Liver (tissue), 9 donors: ENCODE measurements around the gene KCNQ1. TPM values are rescaled to one million over a fixed set of nuclear protein-coding genes. Genes with fewer than 3 reads are reported as not detected.

Experiments
- DNase-seq: peaks from one replicate; pipeline ENCODE4 v3.0.0-alpha.2; 2017; ENCODE audit warnings: low spot score
- H3K27ac ChIP-seq, 2 donors: one replicate each; pipeline ENCODE4 v1.7.0; 2013; ENCODE audit warnings: inconsistent platforms in 2 of 2, low read length in 2 of 2, control low read depth in 1 of 2, low read depth in 1 of 2, mild to moderate bottlenecking in 1 of 2
- H3K27me3 ChIP-seq, 4 donors: one replicate each; pipeline versions ENCODE4 v1.6.1 to v1.7.0; 2013; ENCODE audit warnings: low read length in 3 of 4, inconsistent platforms in 1 of 4, mild to moderate bottlenecking in 1 of 4, moderate library complexity in 1 of 4; ENCODE audit not compliant: control insufficient read depth in 4 of 4, insufficient read depth in 4 of 4
- H3K36me3 ChIP-seq, 4 donors: one replicate each; pipeline versions ENCODE4 v1.6.1 to v1.7.0; 2013; ENCODE audit warnings: low read length in 3 of 4, mild to moderate bottlenecking in 3 of 4, low read depth in 1 of 4, moderate library complexity in 1 of 4; ENCODE audit not compliant: control insufficient read depth in 4 of 4, insufficient read depth in 3 of 4
- H3K4me1 ChIP-seq, 4 donors: one replicate each; pipeline versions ENCODE4 v1.6.1 to v1.7.0; 2013; ENCODE audit warnings: low read length in 3 of 4, mild to moderate bottlenecking in 3 of 4, moderate library complexity in 1 of 4; ENCODE audit not compliant: control insufficient read depth in 4 of 4, insufficient read depth in 4 of 4
- H3K4me3 ChIP-seq, 3 donors: one replicate each; pipeline versions ENCODE4 v1.6.1 to v1.7.0; 2013; ENCODE audit warnings: low read length in 3 of 3, control low read depth in 1 of 3, low read depth in 1 of 3, mild to moderate bottlenecking in 1 of 3
- H3K9ac ChIP-seq, 2 donors: one replicate each; pipeline ENCODE4 v1.7.0; 2013; ENCODE audit warnings: low read length in 2 of 2, mild to moderate bottlenecking in 2 of 2, moderate library complexity in 2 of 2, control low read depth in 1 of 2, low read depth in 1 of 2
- H3K9me3 ChIP-seq, 4 donors: one replicate each; pipeline versions ENCODE4 v1.6.1 to v1.7.0; 2013; ENCODE audit warnings: low read length in 3 of 4; ENCODE audit not compliant: control insufficient read depth in 4 of 4
- FOXA1 ChIP-seq: IDR thresholded peaks from 2 replicates; pipeline ENCODE4 v1.6.1; 2016; ENCODE audit warnings: antibody characterized with exemption
- HNF4A ChIP-seq, 2 donors: conservative IDR thresholded peaks; 2 replicates each; pipeline ENCODE4 v1.6.1; 2016; ENCODE audit warnings: antibody characterized with exemption in 2 of 2, mild to moderate bottlenecking in 2 of 2
- MAX ChIP-seq: IDR thresholded peaks from 2 replicates; pipeline ENCODE4 v1.6.1; 2016; ENCODE audit warnings: antibody characterized with exemption
- NR2F2 ChIP-seq: IDR thresholded peaks from 2 replicates; pipeline ENCODE4 v1.6.1; 2016; ENCODE audit warnings: antibody characterized with exemption
- RAD21 ChIP-seq, 2 donors: IDR thresholded peaks; 2 replicates each; pipeline ENCODE4 v1.6.1; 2016; ENCODE audit warnings: antibody characterized with exemption in 2 of 2, mild to moderate bottlenecking in 2 of 2
- TAF1 ChIP-seq: conservative IDR thresholded peaks from 2 replicates; pipeline ENCODE4 v1.6.1; 2016; ENCODE audit warnings: antibody characterized with exemption, mild to moderate bottlenecking
- ZBTB33 ChIP-seq: IDR thresholded peaks from 2 replicates; pipeline ENCODE4 v1.6.1; 2016; ENCODE audit warnings: antibody characterized with exemption
- WGBS: extraction: QIAGEN DNeasy Blood & Tissue Kit; methylation state at CpG from one replicate; pipeline ENCODE4 v1.1.7; 2013; 5-methylcytosine and 5-hydroxymethylcytosine counted together
- polyA plus RNA-seq, 2 donors: library from polyadenylated mRNA; stranded (reverse) in 1 of 2; unstranded in 1 of 2; fragments of 200-250 nt in 1 of 2; fragments of >200 nt in 1 of 2; fragmentation: Nextera tagmentation in 1 of 2; extraction: Ambion mirVana in 1 of 2; gene quantifications; one replicate each; pipeline versions ENCODE4 v1.2.1 to v1.2.3, GENCODE V29; 2013 to 2015
- total RNA-seq, 2 donors: library from RNA; depleted of rRNA; stranded (reverse); fragments of >200 nt; gene quantifications; one replicate each; pipeline ENCODE4 v1.2.3, GENCODE V29; 2014
- TF ChIP-seq, protein P1 (sequence below): IDR thresholded peaks from 2 replicates; pipeline ENCODE4 v1.6.1; 2016; ENCODE audit warnings: antibody characterized with exemption, mild to moderate bottlenecking
- donor health status: healthy.
- donor health status: healthy.
- donor health status: healthy.
- donor health status: healthy.
- donor health status: healthy.

The KCNQ1 gene
- total and polyA plus RNA-seq, 4 donors, result 0.31 to 2.2 (median 1.5) TPM

GRCh38 chr11:2734181-2735052, 289.6 kb downstream of the KCNQ1 start:
- no peaks in the 10 kb centered on the region for H3K4me1 ChIP-seq
- H3K27me3 ChIP-seq, result no peaks in the 10 kb centered on the region
- no peaks in the 10 kb centered on the region for H3K36me3 ChIP-seq
- H3K27ac ChIP-seq, result no peak overlapping the region
- 94% methylated on average over 32 of the region's 32 CpGs for WGBS
- H3K9me3 ChIP-seq, result no peaks in the 10 kb centered on the region
- no peak for TF ChIP-seq TAF1
- no peak for TF ChIP-seq MAX
- no peak for TF ChIP-seq NR2F2
- TF ChIP-seq RAD21 (IDR thresholded peaks at IDR 0.05), result no peak
- no peak for TF ChIP-seq ZBTB33
- H3K4me3 ChIP-seq, result no peak overlapping the region
- H3K9ac ChIP-seq, result no peak overlapping the region
- DNase-seq, result no peak

DNA sequence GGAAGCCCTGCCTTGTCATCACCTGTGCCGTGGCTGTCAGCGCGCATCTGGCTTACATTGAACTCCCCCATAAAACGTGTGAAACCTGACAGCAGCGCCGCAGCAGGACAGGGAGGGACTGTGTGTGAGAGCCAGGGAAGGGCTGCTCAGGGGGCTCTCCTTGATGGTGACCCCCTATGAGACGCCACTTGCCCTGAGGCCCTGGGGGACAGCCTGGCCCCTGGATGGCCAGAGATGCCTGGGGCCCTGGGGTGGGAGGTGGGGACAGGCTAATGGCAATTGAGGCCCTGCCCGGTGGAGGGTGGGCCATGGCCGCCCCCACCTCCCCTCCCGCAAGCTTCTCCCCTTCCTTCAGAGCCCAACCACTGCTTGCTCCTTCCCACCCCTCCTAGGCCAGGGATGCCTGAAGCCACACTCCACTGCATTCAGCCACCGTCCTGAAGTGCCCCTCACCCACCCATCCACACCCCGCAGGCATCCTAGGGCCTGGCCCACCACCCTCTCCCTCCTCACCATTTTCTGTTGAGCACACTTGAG, 290.3 kb downstream of the KCNQ1 start:
- TF ChIP-seq FOXA1, result no peak
- no peak for TF ChIP-seq HNF4A (conservative IDR thresholded peaks at IDR 0.05)
- TF ChIP-seq, protein P1, sequence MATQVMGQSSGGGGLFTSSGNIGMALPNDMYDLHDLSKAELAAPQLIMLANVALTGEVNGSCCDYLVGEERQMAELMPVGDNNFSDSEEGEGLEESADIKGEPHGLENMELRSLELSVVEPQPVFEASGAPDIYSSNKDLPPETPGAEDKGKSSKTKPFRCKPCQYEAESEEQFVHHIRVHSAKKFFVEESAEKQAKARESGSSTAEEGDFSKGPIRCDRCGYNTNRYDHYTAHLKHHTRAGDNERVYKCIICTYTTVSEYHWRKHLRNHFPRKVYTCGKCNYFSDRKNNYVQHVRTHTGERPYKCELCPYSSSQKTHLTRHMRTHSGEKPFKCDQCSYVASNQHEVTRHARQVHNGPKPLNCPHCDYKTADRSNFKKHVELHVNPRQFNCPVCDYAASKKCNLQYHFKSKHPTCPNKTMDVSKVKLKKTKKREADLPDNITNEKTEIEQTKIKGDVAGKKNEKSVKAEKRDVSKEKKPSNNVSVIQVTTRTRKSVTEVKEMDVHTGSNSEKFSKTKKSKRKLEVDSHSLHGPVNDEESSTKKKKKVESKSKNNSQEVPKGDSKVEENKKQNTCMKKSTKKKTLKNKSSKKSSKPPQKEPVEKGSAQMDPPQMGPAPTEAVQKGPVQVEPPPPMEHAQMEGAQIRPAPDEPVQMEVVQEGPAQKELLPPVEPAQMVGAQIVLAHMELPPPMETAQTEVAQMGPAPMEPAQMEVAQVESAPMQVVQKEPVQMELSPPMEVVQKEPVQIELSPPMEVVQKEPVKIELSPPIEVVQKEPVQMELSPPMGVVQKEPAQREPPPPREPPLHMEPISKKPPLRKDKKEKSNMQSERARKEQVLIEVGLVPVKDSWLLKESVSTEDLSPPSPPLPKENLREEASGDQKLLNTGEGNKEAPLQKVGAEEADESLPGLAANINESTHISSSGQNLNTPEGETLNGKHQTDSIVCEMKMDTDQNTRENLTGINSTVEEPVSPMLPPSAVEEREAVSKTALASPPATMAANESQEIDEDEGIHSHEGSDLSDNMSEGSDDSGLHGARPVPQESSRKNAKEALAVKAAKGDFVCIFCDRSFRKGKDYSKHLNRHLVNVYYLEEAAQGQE, result no peak
- no peak for TF ChIP-seq RAD21 (IDR thresholded peaks at IDR 0.05)
- Histone ChIP-seq H3K4me3 (no peak overlapping the region), H3K9me3 (no peaks in the 10 kb centered on the region), H3K9ac (no peak overlapping the region), H3K36me3 (no peaks in the 10 kb centered on the region), H3K27me3 (no peaks in the 10 kb centered on the region), H3K4me1 (no peaks in the 10 kb centered on the region), H3K27ac (no peak overlapping the region)
- DNase-seq, result no peak
- WGBS, result 96% methylated on average over 12 of the region's 12 CpGs

DNA sequence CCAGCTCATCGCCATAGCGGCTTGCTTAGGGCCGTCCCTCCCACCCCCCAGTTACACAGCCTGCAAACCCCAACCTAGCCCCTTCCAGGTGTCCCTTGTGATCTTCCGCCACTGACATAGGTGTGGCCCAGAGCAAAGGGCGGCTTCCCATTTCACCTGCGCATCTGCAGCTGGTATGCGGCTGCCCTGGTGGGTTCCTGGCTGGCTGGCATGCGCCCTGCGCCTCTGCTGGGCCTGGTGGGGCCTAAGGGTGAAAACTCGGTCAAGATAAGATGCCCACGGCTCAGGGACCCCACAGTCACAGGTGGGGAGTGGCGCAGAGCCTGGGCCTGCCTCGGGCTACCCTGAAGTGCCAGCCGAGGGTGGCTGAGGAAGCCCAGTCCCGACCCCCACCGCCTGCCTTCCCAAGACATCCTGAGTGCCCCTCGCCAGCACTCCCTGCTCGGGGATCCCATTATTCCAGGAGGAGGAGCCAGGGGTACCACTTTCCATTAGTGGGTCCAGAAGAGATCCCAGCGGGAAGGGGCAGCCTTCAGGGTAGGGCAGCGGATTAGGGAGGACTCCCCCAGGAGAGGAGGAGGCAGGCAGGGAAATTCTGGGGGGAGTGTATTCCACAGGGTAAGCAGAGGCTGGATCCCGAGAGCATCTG, 291.9 kb downstream of the KCNQ1 start:
- Histone ChIP-seq H3K27me3 (no peaks in the 10 kb centered on the region), H3K4me1 (no peaks in the 10 kb centered on the region), H3K9me3 (no peaks in the 10 kb centered on the region), H3K27ac (no peak overlapping the region), H3K4me3 (no peak overlapping the region), H3K36me3 (no peaks in the 10 kb centered on the region), H3K9ac (no peak overlapping the region)
- DNase-seq, result no peak
- WGBS, result 91% methylated on average over 21 of the region's 21 CpGs
- no peak for TF ChIP-seq FOXA1
